Kasumi-1 (cell line): Measurements from ENCODE around the gene WDR18.
A peak's percentile ranks its signal among the peaks of the same experiment; 100 is the strongest.

ENCODE experiments used
- DNase-seq, 2 experiments: peaks; one replicate each; lab custom pipeline; 2025; lab: John Stamatoyannopoulos, UW

WDR18 gene

GRCh38 chr19:991932-992669 is 8.0 kb downstream of the WDR18 start:
- DNase-seq, result no peak

- no peak for DNase-seq
These were observed 8.5 kb downstream of the WDR18 start for GRCh38 chr19:992670-993055.

GRCh38 chr19:993361-993830 is 9.3 kb downstream of the WDR18 start:
- no peak for DNase-seq

- DNase-seq, result no peak
These were observed 9.8 kb downstream of the WDR18 start for GRCh38 chr19:993831-994393.

- no peak for DNase-seq
These were observed 10.4 kb downstream of the WDR18 start for GRCh38 chr19:994516-994915.

- DNase-seq, result no peak
These were observed 11.1 kb downstream of the WDR18 start for GRCh38 chr19:995051-995827.

- DNase-seq, result no peak
These were observed 12.1 kb downstream of the WDR18 start for GRCh38 chr19:996051-996838.

- DNase-seq, result no peak
These were observed 13.9 kb downstream of the WDR18 start for GRCh38 chr19:998064-998463.

- DNase-seq, result no peak
These were observed 15.2 kb downstream of the WDR18 start for GRCh38 chr19:999379-999719.

- DNase-seq, result peak; percentile 9 to 33
These were observed 15.9 kb downstream of the WDR18 start, which contains the start of gene GRIN3B for GRCh38 chr19:1000095-1000494. TSS of gene GRIN3B (plus strand) at chr19:1000419. CDS start at chr19:1000438, 19 bp downstream.

GRCh38 chr19:1000591-1001537 is 16.7 kb downstream of the WDR18 start:
- no peak for DNase-seq

GRCh38 chr19:1001538-1002166 is 17.5 kb downstream of the WDR18 start:
- DNase-seq, result peak; percentile 30 to 35

- no peak for DNase-seq
These were observed 18.5 kb downstream of the WDR18 start for GRCh38 chr19:1002600-1002999.

- DNase-seq, result no peak
These were observed 19.1 kb downstream of the WDR18 start for GRCh38 chr19:1003283-1003682.

- no peak for DNase-seq
These were observed 20.2 kb downstream of the WDR18 start for GRCh38 chr19:1004204-1004802.

GRCh38 chr19:1004803-1005664 is 20.9 kb downstream of the WDR18 start:
- DNase-seq, result no peak

- no peak for DNase-seq
These were observed 22.7 kb downstream of the WDR18 start for GRCh38 chr19:1006711-1007398.

- DNase-seq, result no peak
These were observed 23.5 kb downstream of the WDR18 start for GRCh38 chr19:1007399-1008251.
